GM12801 (cell line): ENCODE results near the gene CARNS1.

ENCODE experiments used
- CTCF ChIP-seq: IDR thresholded peaks from one replicate; pipeline ENCODE4 v1.5.1; 2011; ENCODE audit warnings: control low read depth; ENCODE audit not compliant: insufficient read length; ENCODE audit errors: extremely low read depth

CARNS1 gene

GRCh38 chr11:67373648-67374570, 41.6 kb upstream of the CARNS1 start:
- TF ChIP-seq CTCF: no peak

- TF ChIP-seq CTCF: no peak
Observed at GRCh38 chr11:67374571-67375281, 40.8 kb upstream of the CARNS1 start.

- no peak for TF ChIP-seq CTCF
Observed at GRCh38 chr11:67375320-67376055, 40.0 kb upstream of the CARNS1 start.

GRCh38 chr11:67376063-67376820, 39.2 kb upstream of the CARNS1 start:
- TF ChIP-seq CTCF: no peak

- no peak for TF ChIP-seq CTCF
Observed at GRCh38 chr11:67376873-67377808, 38.3 kb upstream of the CARNS1 start.

- no peak for TF ChIP-seq CTCF
Observed at GRCh38 chr11:67378544-67378943, 36.9 kb upstream of the CARNS1 start.
